OCI-LY1 (cell line): ENCODE measurements around the gene LHCGR.

Source experiments
- EZH2 ChIP-seq: fragments of 200-600 bp; sonication (generic), shearing (Covaris generic); IDR thresholded peaks from 2 replicates; pipeline ENCODE4 v1.8.0; 2017; ENCODE audit warnings: borderline replicate concordance, mixed run types, mild to moderate bottlenecking, antibody characterized with exemption, low read length, moderate library complexity, mixed read lengths
- TF ChIP-seq, protein P1 (sequence below): fragments of 200-600 bp; sonication (generic), shearing (Covaris generic); IDR thresholded peaks from 2 replicates; pipeline ENCODE4 v1.5.1; 2017; ENCODE audit warnings: mild to moderate bottlenecking, antibody characterized with exemption, low read length, moderate library complexity, mixed read lengths

- TF ChIP-seq, protein P1, sequence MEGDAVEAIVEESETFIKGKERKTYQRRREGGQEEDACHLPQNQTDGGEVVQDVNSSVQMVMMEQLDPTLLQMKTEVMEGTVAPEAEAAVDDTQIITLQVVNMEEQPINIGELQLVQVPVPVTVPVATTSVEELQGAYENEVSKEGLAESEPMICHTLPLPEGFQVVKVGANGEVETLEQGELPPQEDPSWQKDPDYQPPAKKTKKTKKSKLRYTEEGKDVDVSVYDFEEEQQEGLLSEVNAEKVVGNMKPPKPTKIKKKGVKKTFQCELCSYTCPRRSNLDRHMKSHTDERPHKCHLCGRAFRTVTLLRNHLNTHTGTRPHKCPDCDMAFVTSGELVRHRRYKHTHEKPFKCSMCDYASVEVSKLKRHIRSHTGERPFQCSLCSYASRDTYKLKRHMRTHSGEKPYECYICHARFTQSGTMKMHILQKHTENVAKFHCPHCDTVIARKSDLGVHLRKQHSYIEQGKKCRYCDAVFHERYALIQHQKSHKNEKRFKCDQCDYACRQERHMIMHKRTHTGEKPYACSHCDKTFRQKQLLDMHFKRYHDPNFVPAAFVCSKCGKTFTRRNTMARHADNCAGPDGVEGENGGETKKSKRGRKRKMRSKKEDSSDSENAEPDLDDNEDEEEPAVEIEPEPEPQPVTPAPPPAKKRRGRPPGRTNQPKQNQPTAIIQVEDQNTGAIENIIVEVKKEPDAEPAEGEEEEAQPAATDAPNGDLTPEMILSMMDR: no peak
- no peak for TF ChIP-seq EZH2
Measured at GRCh38 chr2:48711343-48711742, 44.2 kb downstream of the LHCGR start.
